Endothelial cell of umbilical vein (primary cell): ENCODE measurements around the gene RTCB. TPM values are rescaled to one million over a fixed set of nuclear protein-coding genes. Genes with fewer than 3 reads are reported as not detected.

ENCODE experiments used
- BruUV-seq: library from RNA; stranded (reverse); fragments of 400-500 nt; replicated peaks from 2 replicates; lab custom pipeline; 2021; lab: Mats Ljungman, UMichigan
- CTCF ChIA-PET: fragments of 300-600, 350-600 bp; sonication (Branson Sonifier 250); formaldehyde crosslinking; loops from one replicate; lab custom pipeline; 2021; ENCODE audit warnings: antibody characterized with exemption, inconsistent platforms; lab: Charles Lee
- POLR2A ChIA-PET: fragments of 300-600, 350-600 bp; sonication (Branson Sonifier 250); formaldehyde crosslinking; loops from one replicate; lab custom pipeline; 2021; ENCODE audit warnings: antibody characterized with exemption, inconsistent platforms; lab: Charles Lee
- DNase-seq: peaks from one replicate; pipeline ENCODE4 v3.0.0-alpha.2; 2011; ENCODE audit warnings: low read depth, low spot score
- FAIRE-seq: peaks from 2 replicates; lab custom pipeline; 2011; peaks lifted over from hg19 to GRCh38; lab: Jason Lieb, UNC
- H2AFZ ChIP-seq: 2 replicates; pipeline ENCODE4 v1.6.0; 2012; ENCODE audit warnings: low read depth, low read length, control low read depth, inconsistent platforms
- H3K27ac ChIP-seq: 2 replicates; pipeline ENCODE4 v1.5.1; 2011; ENCODE audit warnings: low read depth, mild to moderate bottlenecking, control low read depth, low read length, moderate library complexity; ENCODE audit not compliant: insufficient read depth
- H3K27me3 ChIP-seq, 2 experiments: 2 replicates each; pipeline versions ENCODE4 v1.6.0 to v1.6.1; 2011; ENCODE audit warnings: low read length in 2 of 2, mixed read lengths in 1 of 2; ENCODE audit not compliant: control insufficient read depth in 2 of 2, insufficient read depth in 2 of 2
- H3K36me3 ChIP-seq, 2 experiments: 2 replicates in 1 of 2; 3 replicates in 1 of 2; pipeline ENCODE4 v1.5.1; 2011; ENCODE audit warnings: low read length in 2 of 2, mild to moderate bottlenecking in 1 of 2, moderate library complexity in 1 of 2; ENCODE audit not compliant: control insufficient read depth in 2 of 2, insufficient read depth in 2 of 2; ENCODE audit errors: extremely low read depth in 1 of 2
- H3K4me1 ChIP-seq: 3 replicates; pipeline ENCODE4 v1.5.1; 2011; ENCODE audit warnings: mild to moderate bottlenecking, low read length; ENCODE audit not compliant: control insufficient read depth, insufficient read depth; ENCODE audit errors: extremely low read depth
- H3K4me2 ChIP-seq: 2 replicates; pipeline ENCODE4 v1.6.1; 2011; ENCODE audit warnings: low read length, control low read depth, mixed read lengths; ENCODE audit not compliant: insufficient read depth
- H3K4me3 ChIP-seq, 3 experiments: fragments of 200-600 bp in 1 of 3; sonication (generic), shearing (Covaris generic) in 1 of 3; replicated peaks in 1 of 3; 2 replicates each; pipeline ENCODE4 v1.5.1; 2011 to 2016; ENCODE audit warnings: control low read depth in 3 of 3, low read length in 3 of 3, mild to moderate bottlenecking in 2 of 3, inconsistent platforms in 1 of 3, low read depth in 1 of 3, moderate library complexity in 1 of 3; ENCODE audit not compliant: insufficient read depth in 1 of 3
- H3K79me2 ChIP-seq: 2 replicates; pipeline ENCODE4 v1.6.0; 2012; ENCODE audit warnings: low read length, inconsistent platforms; ENCODE audit not compliant: control insufficient read depth, insufficient read depth
- H3K9ac ChIP-seq: replicated peaks from 2 replicates; pipeline ENCODE3; 2011; ENCODE audit warnings: low read length, control low read depth; ENCODE audit not compliant: insufficient read depth; ENCODE audit errors: extremely low read depth
- H3K9me1 ChIP-seq: replicated peaks from 3 replicates; pipeline ENCODE4 v1.6.0; 2011; ENCODE audit warnings: mild to moderate bottlenecking, low read length; ENCODE audit not compliant: control insufficient read depth, insufficient read depth; ENCODE audit errors: extremely low read depth
- H3K9me3 ChIP-seq: replicated peaks from 2 replicates; pipeline ENCODE4 v1.5.1; 2012; ENCODE audit warnings: low read length, inconsistent platforms; ENCODE audit not compliant: control insufficient read depth, insufficient read depth
- H4K20me1 ChIP-seq: replicated peaks from 2 replicates; pipeline ENCODE3; 2011; ENCODE audit warnings: mild to moderate bottlenecking, low read length; ENCODE audit not compliant: control insufficient read depth, insufficient read depth; ENCODE audit errors: extremely low read depth
- CTCF ChIP-seq, 2 donors: IDR thresholded peaks; 1 replicate in 1 of 2; 2 replicates in 1 of 2; pipeline ENCODE4 v1.5.1; 2011; ENCODE audit warnings: low read length in 2 of 2, mild to moderate bottlenecking in 2 of 2, moderate library complexity in 2 of 2, control low read depth in 1 of 2, inconsistent platforms in 1 of 2, low read depth in 1 of 2; ENCODE audit not compliant: insufficient read depth in 1 of 2; ENCODE audit errors: extremely low read depth in 1 of 2
- EZH2 ChIP-seq: IDR thresholded peaks from 2 replicates; pipeline ENCODE4 v1.6.1; 2012; ENCODE audit warnings: borderline replicate concordance, low read depth, mild to moderate bottlenecking, moderate library complexity, low read length, inconsistent platforms; ENCODE audit not compliant: severe bottlenecking
- FOS ChIP-seq: IDR thresholded peaks from 2 replicates; pipeline ENCODE4 v1.6.1; 2011; ENCODE audit warnings: mild to moderate bottlenecking, low read length, moderate library complexity, borderline replicate concordance; ENCODE audit not compliant: insufficient read depth
- GATA2 ChIP-seq: IDR thresholded peaks from 2 replicates; pipeline ENCODE4 v1.7.0; 2011; ENCODE audit warnings: low read depth, mild to moderate bottlenecking, moderate library complexity, mixed read lengths, low read length; ENCODE audit not compliant: insufficient read length, insufficient read depth
- JUN ChIP-seq: IDR thresholded peaks from 2 replicates; pipeline ENCODE4 v1.6.1; 2011; ENCODE audit warnings: borderline replicate concordance, low read depth; ENCODE audit not compliant: insufficient read length, insufficient read depth
- MAX ChIP-seq: IDR thresholded peaks from 2 replicates; pipeline ENCODE4 v1.6.1; 2011; ENCODE audit not compliant: insufficient read depth, insufficient read length
- MYC ChIP-seq: IDR thresholded peaks from one replicate; pipeline ENCODE4 v1.6.1; 2011; ENCODE audit warnings: mild to moderate bottlenecking, low read depth, low read length
- POLR2A ChIP-seq: IDR thresholded peaks from 2 replicates; pipeline ENCODE4 v1.6.1; 2012; ENCODE audit warnings: low read depth, mild to moderate bottlenecking, control low read depth, low read length
- POLR2AphosphoS5 ChIP-seq: IDR thresholded peaks from 2 replicates; pipeline ENCODE4 v1.6.1; 2012; ENCODE audit warnings: low read depth, mild to moderate bottlenecking, control low read depth, low read length, moderate library complexity; ENCODE audit not compliant: insufficient read depth
- dilution Hi-C: fragments of 300-500 bp; cut with MboI; formaldehyde crosslinking; loops from one replicate; pipeline ENCODE4 v1.15.0; 2019; ENCODE audit warnings: low sequenced_read_pairs; ENCODE audit not compliant: extremely low pct_ligation_motif_present
- intact Hi-C: fragments of 100-400 bp; cut with micrococcal nuclease; formaldehyde crosslinking; loops from one replicate; pipeline ENCODE4 v1.10.0; 2022
- polyA plus RNA-seq, 4 experiments: library from polyadenylated mRNA; depleted of rRNA in 3 of 4; stranded (reverse) in 3 of 4; unstranded in 1 of 4; fragments of >200 nt; gene quantifications; 2 replicates each; pipeline versions ENCODE4 v1.2.1 to v1.2.3, GENCODE V29; 2011 to 2012; ENCODE audit warnings: missing spikeins in 1 of 4
- total RNA-seq: library from RNA; stranded (reverse); gene quantifications from 2 replicates; pipeline ENCODE4 v1.2.3, GENCODE V29; 2021

RTCB gene
- total and polyA plus RNA-seq, 2 donors (not counting 3 experiments of a cell fraction or from before 2014, with no cell fraction given), result 98.7 to 100 TPM

- peak overlapping the region; percentile 77 for H3K9ac ChIP-seq
- H3K79me2 ChIP-seq, result peaks cover 21% of the 10 kb centered on the region
- no TSS peak for BruUV-seq
- FAIRE-seq (peak; percentile 95), DNase-seq (peak; percentile 90)
- H4K20me1 ChIP-seq, result no peaks in the 10 kb centered on the region
- dilution Hi-C loops (no loop called here), intact Hi-C loops (loop anchor here (1.0 kb wide), 2 partner anchors 9 to 23 kb away; no protein-coding TSS in a partner anchor)
- CTCF ChIA-PET, result interaction anchor here (0.7 kb wide), 3 partner anchors 23 to 384 kb away, joined by 3 to 4 read pairs (median 3); no protein-coding TSS in a partner anchor
- peak overlapping the region; percentile 81 for H2AFZ ChIP-seq
- peak overlapping the region; percentile 80 for H3K27ac ChIP-seq
- H3K4me2 ChIP-seq, result peak overlapping the region; percentile 40
- H3K27me3 ChIP-seq, result no peaks in the 10 kb centered on the region
- no peaks in the 10 kb centered on the region for H3K9me3 ChIP-seq
- POLR2A ChIA-PET, result no interaction called here
- H3K4me3 ChIP-seq, result peak overlapping the region; percentile 37 to 67 (median 50)
- peaks cover 5% of the 10 kb centered on the region for H3K4me1 ChIP-seq
- TF ChIP-seq EZH2, result no peak
- TF ChIP-seq MAX, result no peak
- TF ChIP-seq CTCF (IDR thresholded peaks at IDR 0.05; ENCODE audit: extremely low read depth in 1 of 2, insufficient read depth in 1 of 2, low read depth in 1 of 2, low read length in 2 of 2), result peak in 1 of 2 donors; percentile 8
- TF ChIP-seq MYC, result no peak
- peak; percentile 64 for TF ChIP-seq POLR2AphosphoS5
- TF ChIP-seq JUN, result peak; percentile 51
- no peak for TF ChIP-seq GATA2
- peak; percentile 21 for TF ChIP-seq FOS
- TF ChIP-seq POLR2A, result peak; percentile 77
- no peaks in the 10 kb centered on the region for H3K36me3 ChIP-seq
- no peaks in the 10 kb centered on the region for H3K9me1 ChIP-seq
Observed at GRCh38 chr22:32354360-32355351, 57.4 kb downstream of the RTCB start.
